Epithelial cell of esophagus (primary cell): ENCODE measurements around the gene TBRG4.

ENCODE experiments used
- DNase-seq: peaks from one replicate; pipeline ENCODE4 v3.0.0; 2010; ENCODE audit warnings: low read depth
- H3K4me3 ChIP-seq: 2 replicates; pipeline ENCODE4 v1.5.1; 2011; ENCODE audit warnings: mild to moderate bottlenecking, low read length, control low read depth
- CTCF ChIP-seq: IDR thresholded peaks from 2 replicates; pipeline ENCODE4 v1.5.1; 2011; ENCODE audit warnings: low read depth, mild to moderate bottlenecking, low read length, control low read depth, inconsistent platforms; ENCODE audit not compliant: insufficient read depth; ENCODE audit errors: missing control alignments

TBRG4 gene

GRCh38 chr7:45151131-45151684 lies 39.7 kb upstream of the TBRG4 start:
- no peak for TF ChIP-seq CTCF
- no peak overlapping the region for H3K4me3 ChIP-seq
- DNase-seq: no peak

DNA sequence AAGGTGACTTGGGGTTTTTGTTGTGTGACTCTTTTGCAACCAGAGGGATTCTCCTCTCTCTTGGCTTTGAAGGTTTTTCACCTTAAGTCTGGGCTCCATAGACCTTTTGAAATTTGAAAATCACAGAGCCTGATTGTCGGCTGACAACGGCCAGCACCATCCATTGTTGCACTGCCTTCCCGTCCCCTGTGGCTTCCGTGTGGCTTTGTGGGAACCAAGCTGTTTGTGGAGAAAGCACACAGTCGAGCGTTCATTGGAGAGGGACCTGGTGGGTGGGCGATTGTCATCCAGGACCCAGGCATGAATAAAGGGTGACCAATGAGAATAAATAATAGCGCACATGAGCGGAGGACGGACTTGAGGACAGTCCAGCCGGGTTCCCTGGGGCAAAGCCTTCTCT lies 38.7 kb upstream of the TBRG4 start:
- TF ChIP-seq CTCF: no peak
- DNase-seq: no peak
- no peak overlapping the region for H3K4me3 ChIP-seq

DNA sequence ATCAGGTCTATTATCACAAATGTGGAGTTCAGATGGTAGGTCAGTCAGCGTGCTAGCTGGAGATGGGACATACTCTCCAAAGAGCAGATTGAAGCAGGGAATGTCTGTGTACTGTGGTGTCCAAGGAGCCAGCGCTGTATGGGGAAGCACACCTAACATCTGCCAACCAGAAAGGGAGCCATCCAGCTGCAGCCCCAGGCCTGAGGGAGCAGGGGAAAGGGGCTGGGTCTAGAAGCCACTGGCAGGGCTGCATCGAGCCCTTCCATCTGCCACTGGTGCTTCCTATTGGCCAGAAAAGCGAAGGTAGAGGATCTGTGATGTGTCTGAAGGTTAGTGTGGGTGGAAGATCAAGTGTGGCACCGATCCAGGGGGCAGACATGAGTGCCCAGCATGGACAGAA lies 38.1 kb upstream of the TBRG4 start:
- TF ChIP-seq CTCF: no peak
- H3K4me3 ChIP-seq: no peak overlapping the region
- no peak for DNase-seq

DNA sequence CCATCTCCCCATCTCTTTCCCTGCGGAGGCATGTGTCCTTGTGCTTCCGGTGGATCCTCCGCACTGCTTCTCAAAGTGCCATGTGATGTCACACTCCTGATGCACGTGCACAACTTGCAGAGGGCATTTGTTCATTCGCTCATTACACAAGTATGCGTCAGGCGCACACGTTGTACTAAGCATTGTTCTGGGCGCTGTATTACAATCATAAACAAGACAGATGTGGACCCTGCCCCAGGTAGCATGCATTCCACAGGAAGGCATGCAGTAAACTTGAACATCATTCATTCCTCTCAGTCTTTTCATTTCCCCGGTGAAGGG lies 37.1 kb upstream of the TBRG4 start:
- DNase-seq: no peak
- no peak for TF ChIP-seq CTCF
- no peak overlapping the region for H3K4me3 ChIP-seq

DNA sequence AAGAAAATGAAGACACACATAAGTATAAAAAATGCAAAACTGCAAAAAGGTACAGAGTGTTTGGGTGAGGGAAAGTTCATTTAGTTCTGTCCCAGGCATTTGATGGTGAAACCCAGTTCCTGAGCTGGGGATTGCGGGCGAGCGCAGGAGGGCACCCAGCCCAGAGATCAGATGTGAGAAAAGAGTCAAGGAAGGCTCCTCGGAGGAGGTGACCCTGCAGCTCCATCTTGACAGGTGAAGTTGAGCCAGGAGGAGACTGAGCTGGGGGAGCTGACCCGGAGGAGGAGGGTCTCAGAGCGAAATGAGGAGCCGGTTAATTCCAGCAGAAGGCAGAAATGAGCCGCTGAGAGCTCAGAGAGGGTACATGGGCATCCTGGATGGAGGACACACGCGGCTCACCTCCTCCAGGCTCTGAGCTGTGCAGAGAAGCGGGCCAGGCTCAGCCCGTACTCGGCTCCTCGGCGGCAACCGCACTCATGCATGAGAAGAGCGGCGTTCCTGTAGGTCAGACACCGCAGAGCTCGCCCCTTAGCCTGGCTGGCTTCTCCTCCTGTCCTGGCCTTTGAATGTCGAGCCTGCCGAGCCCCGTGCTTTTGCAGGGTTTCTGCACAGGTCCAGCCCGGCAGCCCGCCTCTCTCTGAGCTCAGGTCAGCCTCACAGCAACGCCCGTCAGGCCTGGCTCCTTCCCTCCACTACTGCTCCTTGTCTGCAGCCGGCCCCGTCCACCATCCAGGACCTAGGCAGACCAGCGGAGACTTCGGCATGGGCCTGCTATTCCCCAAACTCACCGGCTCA lies 36.6 kb upstream of the TBRG4 start:
- no peak overlapping the region for H3K4me3 ChIP-seq
- no peak for TF ChIP-seq CTCF
- DNase-seq: no peak

- no peak for TF ChIP-seq CTCF
- no peak for DNase-seq
- H3K4me3 ChIP-seq: no peak overlapping the region
These were observed 35.3 kb upstream of the TBRG4 start for GRCh38 chr7:45146531-45147379.
